IMR-90 (cell line): Measurements from ENCODE around the gene OPN1LW. TPM values are rescaled to one million over a fixed set of nuclear protein-coding genes. Genes with fewer than 3 reads are reported as not detected.

Experiments
- ATAC-seq: fragments of 200-7000 bp; cut with Tn5 transposase; 2 replicates; pipeline ENCODE4 v1.9.1; 2020; ENCODE audit warnings: low read depth, mild to moderate bottlenecking, moderate library complexity
- BruUV-seq: library from RNA; stranded (reverse); fragments of 400-500 nt; replicated peaks from 2 replicates; lab custom pipeline; 2021; lab: Mats Ljungman, UMichigan
- CTCF ChIA-PET: fragments of 300-600 bp; formaldehyde crosslinking; extraction: SDS; loops from one replicate; lab custom pipeline; 2021; ENCODE audit warnings: antibody characterized with exemption; lab: Yijun Ruan, JAX
- POLR2A ChIA-PET: fragments of 300-600 bp; sonication (Branson Sonifier 250); formaldehyde crosslinking; loops from one replicate; lab custom pipeline; 2022; ENCODE audit warnings: antibody characterized with exemption; ENCODE audit not compliant: unreplicated experiment; lab: Charles Lee
- DNase-seq: peaks from one replicate; pipeline ENCODE4 v3.0.0; 2013
- H2AFZ ChIP-seq: replicated peaks from 2 replicates; pipeline ENCODE3; 2013; ENCODE audit warnings: low read length, mild to moderate bottlenecking; ENCODE audit not compliant: poor library complexity
- H2AK5ac ChIP-seq: 2 replicates; pipeline ENCODE4 v1.6.1; 2013; ENCODE audit warnings: low read depth, low read length, inconsistent platforms
- H2AK9ac ChIP-seq: replicated peaks from 2 replicates; pipeline ENCODE3; 2013; ENCODE audit warnings: mild to moderate bottlenecking, low read depth, low read length, moderate library complexity; ENCODE audit not compliant: poor library complexity
- H2BK120ac ChIP-seq: 2 replicates; pipeline ENCODE4 v1.6.1; 2013; ENCODE audit warnings: low read depth, low read length, inconsistent platforms
- H2BK15ac ChIP-seq: 3 replicates; pipeline ENCODE4 v1.6.1; 2013; ENCODE audit warnings: low read depth, low read length, inconsistent platforms
- H2BK20ac ChIP-seq: 2 replicates; pipeline ENCODE4 v1.6.1; 2013; ENCODE audit warnings: low read depth, mild to moderate bottlenecking, inconsistent platforms, low read length, moderate library complexity
- H2BK5ac ChIP-seq: 2 replicates; pipeline ENCODE4 v1.6.1; 2013; ENCODE audit warnings: mild to moderate bottlenecking, low read depth, low read length, inconsistent platforms; ENCODE audit not compliant: poor library complexity, severe bottlenecking
- H3K14ac ChIP-seq: replicated peaks from 2 replicates; pipeline ENCODE4 v1.6.1; 2013; ENCODE audit warnings: low read depth, low read length, inconsistent platforms
- H3K18ac ChIP-seq: 2 replicates; pipeline ENCODE4 v1.6.1; 2013; ENCODE audit warnings: low read depth, low read length, control low read depth
- H3K23ac ChIP-seq: 2 replicates; pipeline ENCODE4 v1.6.1; 2013; ENCODE audit warnings: low read depth, low read length, inconsistent platforms
- H3K27ac ChIP-seq: 2 replicates; pipeline ENCODE4 v1.5.1; 2013; ENCODE audit warnings: mild to moderate bottlenecking, control low read depth, low read length; ENCODE audit not compliant: insufficient read depth
- H3K27me3 ChIP-seq: 2 replicates; pipeline ENCODE4 v1.6.1; 2013; ENCODE audit warnings: low read length; ENCODE audit not compliant: control insufficient read depth, insufficient read depth
- H3K36me3 ChIP-seq: 2 replicates; pipeline ENCODE4 v1.6.1; 2013; ENCODE audit warnings: low read length, mixed read lengths; ENCODE audit not compliant: control insufficient read depth, insufficient read depth
- H3K4ac ChIP-seq: 2 replicates; pipeline ENCODE4 v1.6.1; 2013; ENCODE audit warnings: low read depth, low read length, inconsistent platforms
- H3K4me1 ChIP-seq: 2 replicates; pipeline ENCODE4 v1.6.1; 2013; ENCODE audit warnings: low read length, mixed read lengths; ENCODE audit not compliant: control insufficient read depth, insufficient read depth
- H3K4me2 ChIP-seq: 2 replicates; pipeline ENCODE4 v1.6.1; 2013; ENCODE audit warnings: low read depth, mild to moderate bottlenecking, control low read depth, low read length, moderate library complexity
- H3K4me3 ChIP-seq: 2 replicates; pipeline ENCODE4 v1.5.1; 2013; ENCODE audit warnings: low read depth, mild to moderate bottlenecking, control low read depth, low read length, moderate library complexity; ENCODE audit not compliant: insufficient read depth
- H3K56ac ChIP-seq: 2 replicates; pipeline ENCODE4 v1.6.1; 2013; ENCODE audit warnings: low read length, inconsistent platforms; ENCODE audit not compliant: insufficient read depth; ENCODE audit errors: extremely low read depth
- H3K79me1 ChIP-seq, 2 experiments: 2 replicates each; pipeline ENCODE4 v1.6.1; 2013; ENCODE audit warnings: low read length in 2 of 2, inconsistent platforms in 1 of 2, low read depth in 1 of 2
- H3K9ac ChIP-seq: 2 replicates; pipeline ENCODE4 v1.6.1; 2013; ENCODE audit warnings: low read depth, low read length, control low read depth
- H3K9me1 ChIP-seq: 2 replicates; pipeline ENCODE4 v1.6.1; 2013; ENCODE audit warnings: low read length, inconsistent platforms; ENCODE audit not compliant: insufficient read depth
- H3K9me3 ChIP-seq: 2 replicates; pipeline ENCODE4 v1.6.1; 2013; ENCODE audit warnings: low read length; ENCODE audit not compliant: control insufficient read depth, insufficient read depth
- H4K20me1 ChIP-seq: 2 replicates; pipeline ENCODE4 v1.6.1; 2013; ENCODE audit warnings: low read length, inconsistent platforms; ENCODE audit not compliant: insufficient read depth
- H4K5ac ChIP-seq: 2 replicates; pipeline ENCODE4 v1.6.1; 2013; ENCODE audit warnings: mild to moderate bottlenecking, low read depth, low read length, control low read depth
- H4K8ac ChIP-seq, 2 experiments: 2 replicates each; pipeline ENCODE4 v1.6.1; 2013; ENCODE audit warnings: low read depth in 2 of 2, low read length in 2 of 2, control low read depth in 1 of 2, inconsistent platforms in 1 of 2
- H4K91ac ChIP-seq: 2 replicates; pipeline ENCODE4 v1.6.1; 2013; ENCODE audit warnings: low read depth, low read length, inconsistent platforms; ENCODE audit not compliant: insufficient read depth
- BHLHE40 ChIP-seq: fragments of 150-350 bp; IDR thresholded peaks from 2 replicates; pipeline ENCODE4 v1.6.1; 2016; ENCODE audit warnings: mild to moderate bottlenecking, low read depth, low read length
- CEBPB ChIP-seq: IDR thresholded peaks from 2 replicates; pipeline ENCODE4 v1.6.1; 2012; ENCODE audit warnings: low read depth, low read length, improper control_type of control experiment
- CHD1 ChIP-seq: IDR thresholded peaks from 2 replicates; pipeline ENCODE4 v1.6.1; 2012; ENCODE audit warnings: low read depth, low read length, improper control_type of control experiment
- CTCF ChIP-seq: conservative IDR thresholded peaks from 2 replicates; pipeline ENCODE4 v1.5.1; 2012; ENCODE audit warnings: mild to moderate bottlenecking, low read depth, low read length, improper control_type of control experiment
- FOS ChIP-seq: fragments of 150-350 bp; IDR thresholded peaks from 2 replicates; pipeline ENCODE4 v1.6.1; 2016; ENCODE audit warnings: low read depth, low read length
- MAFK ChIP-seq: IDR thresholded peaks from 2 replicates; pipeline ENCODE4 v1.6.1; 2012; ENCODE audit warnings: low read depth, low read length, improper control_type of control experiment
- MAZ ChIP-seq: IDR thresholded peaks from 2 replicates; pipeline ENCODE4 v1.6.1; 2012; ENCODE audit warnings: low read depth, mild to moderate bottlenecking, low read length, improper control_type of control experiment, moderate library complexity, borderline replicate concordance
- MXI1 ChIP-seq: IDR thresholded peaks from 2 replicates; pipeline ENCODE4 v1.6.1; 2012; ENCODE audit warnings: low read depth, mild to moderate bottlenecking, low read length, moderate library complexity, borderline replicate concordance
- NFE2L2 ChIP-seq: fragments of 150-350 bp; IDR thresholded peaks from 2 replicates; pipeline ENCODE4 v1.6.1; 2016; ENCODE audit warnings: low read depth, mild to moderate bottlenecking, low read length
- POLR2A ChIP-seq: IDR thresholded peaks from 2 replicates; pipeline ENCODE4 v1.6.1; 2012; ENCODE audit warnings: mild to moderate bottlenecking, low read depth, low read length
- RAD21 ChIP-seq: IDR thresholded peaks from 2 replicates; pipeline ENCODE4 v1.6.1; 2012; ENCODE audit warnings: low read length, improper control_type of control experiment
- RCOR1 ChIP-seq: IDR thresholded peaks from 2 replicates; pipeline ENCODE4 v1.6.1; 2012; ENCODE audit warnings: mild to moderate bottlenecking, low read length, improper control_type of control experiment; ENCODE audit not compliant: insufficient replicate concordance
- RFX5 ChIP-seq: IDR thresholded peaks from 2 replicates; pipeline ENCODE4 v1.8.0; 2012; ENCODE audit warnings: low read depth, mild to moderate bottlenecking, low read length, moderate library complexity
- SMC3 ChIP-seq: fragments of 150-350 bp; IDR thresholded peaks from 2 replicates; pipeline ENCODE4 v1.6.1; 2016; ENCODE audit warnings: low read depth, mild to moderate bottlenecking, antibody characterized with exemption, low read length, moderate library complexity
- USF2 ChIP-seq: fragments of 150-350 bp; IDR thresholded peaks from 2 replicates; pipeline ENCODE4 v1.6.1; 2017; ENCODE audit warnings: mild to moderate bottlenecking, antibody characterized with exemption, low read length, low read depth
- WGBS, 2 experiments: methylation state at CpG; one replicate each; pipeline versions ENCODE4 v1.1.5 to v1.1.7; 2013; ENCODE audit warnings: missing lambda C conversion rate in 2 of 2; ENCODE audit not compliant: insufficient read length in 1 of 2; ENCODE audit errors: extremely low coverage in 2 of 2; 5-methylcytosine and 5-hydroxymethylcytosine counted together
- dilution Hi-C: fragments of 300-500 bp; cut with HindIII; formaldehyde crosslinking; loops from one replicate; pipeline ENCODE4 v1.14.3; 2018; ENCODE audit warnings: low sequenced_read_pairs; ENCODE audit not compliant: unreplicated experiment
- in situ Hi-C: fragments of 300-500 bp; cut with MboI; formaldehyde crosslinking; loops from 3 replicates; pipeline ENCODE4 v1.14.3; 2019; ENCODE audit warnings: low sequenced_read_pairs, inconsistent platforms, mixed read lengths
- intact Hi-C: fragments of 100-400 bp; cut with micrococcal nuclease; formaldehyde crosslinking; loops from 2 replicates; pipeline ENCODE4 v1.10.0; 2022
- polyA plus RNA-seq, 3 experiments: library from polyadenylated mRNA; depleted of rRNA; stranded (reverse); fragments of >200 nt; gene quantifications; 2 replicates each; pipeline ENCODE4 v1.2.3, GENCODE V29; 2012; ENCODE audit warnings: low replicate concordance in 1 of 3
- total RNA-seq: library from RNA; depleted of rRNA; stranded (reverse); fragments of >200 nt; gene quantifications from 2 replicates; pipeline ENCODE4 v1.2.3, GENCODE V29; 2012
- TF ChIP-seq, protein P1 (sequence below): fragments of 150-350 bp; IDR thresholded peaks from 2 replicates; pipeline ENCODE4 v1.6.1; 2016; ENCODE audit warnings: low read depth, mild to moderate bottlenecking, low read length, moderate library complexity, borderline replicate concordance

OPN1LW gene
- total and polyA plus RNA-seq, 2 of the 4 experiments (the other 2 are of a cell fraction) = not detected

GRCh38 chrX:154115750-154116149 lies 28.3 kb upstream of the OPN1LW start:
- Histone ChIP-seq H3K4me1 (no peaks in the 10 kb centered on the region), H2AFZ (no peak overlapping the region), H3K14ac (no peak overlapping the region), H3K36me3 (no peaks in the 10 kb centered on the region), H3K18ac (no peak overlapping the region), H4K5ac (no peak overlapping the region), H3K27ac (no peak overlapping the region), H2AK9ac (no peak overlapping the region), H3K79me1 (no peaks in the 10 kb centered on the region), H2AK5ac (no peak overlapping the region), H3K27me3 (peaks cover 32% of the 10 kb centered on the region), H3K4me3 (no peak overlapping the region), H2BK20ac (no peak overlapping the region), H3K9me3 (peaks cover 2% of the 10 kb centered on the region; the same call in 1 of the 2 replicates), H2BK15ac (no peak overlapping the region), H3K4me2 (no peak overlapping the region), H2BK5ac (no peak overlapping the region), H4K20me1 (no peaks in the 10 kb centered on the region), H4K8ac (no peak overlapping the region), H3K4ac (no peak overlapping the region), H4K91ac (no peak overlapping the region), H3K9me1 (no peaks in the 10 kb centered on the region), H3K9ac (no peak overlapping the region), H3K23ac (no peak overlapping the region), H3K56ac (no peak overlapping the region), H2BK120ac (no peak overlapping the region)
- ChIA-PET CTCF (no interaction called here), POLR2A (interaction anchor here (0.6 kb wide), 1 partner anchor 20 kb away, joined by 3 read pairs; no protein-coding TSS in a partner anchor)
- no TSS peak for BruUV-seq
- no peak for ATAC-seq
- no peak for DNase-seq
- intact Hi-C loops = no loop called here
- in situ Hi-C loops = no loop called here
- WGBS, 2 experiments = 68% methylated on average over 3 of the region's 5 CpGs; no CpG with 5 or more reads in 1 of the 2 experiments
- no peak for TF ChIP-seq POLR2A
- no peak for TF ChIP-seq USF2
- TF ChIP-seq MAFK = no peak
- TF ChIP-seq RAD21 = no peak
- TF ChIP-seq, protein P1, sequence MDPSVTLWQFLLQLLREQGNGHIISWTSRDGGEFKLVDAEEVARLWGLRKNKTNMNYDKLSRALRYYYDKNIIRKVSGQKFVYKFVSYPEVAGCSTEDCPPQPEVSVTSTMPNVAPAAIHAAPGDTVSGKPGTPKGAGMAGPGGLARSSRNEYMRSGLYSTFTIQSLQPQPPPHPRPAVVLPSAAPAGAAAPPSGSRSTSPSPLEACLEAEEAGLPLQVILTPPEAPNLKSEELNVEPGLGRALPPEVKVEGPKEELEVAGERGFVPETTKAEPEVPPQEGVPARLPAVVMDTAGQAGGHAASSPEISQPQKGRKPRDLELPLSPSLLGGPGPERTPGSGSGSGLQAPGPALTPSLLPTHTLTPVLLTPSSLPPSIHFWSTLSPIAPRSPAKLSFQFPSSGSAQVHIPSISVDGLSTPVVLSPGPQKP = no peak
- TF ChIP-seq SMC3 = no peak
- no peak for TF ChIP-seq MXI1
- TF ChIP-seq FOS = no peak
- no peak for TF ChIP-seq RCOR1
- no peak for TF ChIP-seq MAZ
- TF ChIP-seq CTCF = no peak
- no peak for TF ChIP-seq CEBPB
- TF ChIP-seq BHLHE40 = no peak
- TF ChIP-seq RFX5 = no peak
- TF ChIP-seq CHD1 = no peak
- no peak for TF ChIP-seq NFE2L2
- dilution Hi-C loops = no loop called here
